Fibroblast of pulmonary artery (primary cell): ENCODE data around the gene RIPK1.

ENCODE experiments used
- DNase-seq: peaks from one replicate; pipeline ENCODE4 v3.0.0-alpha.2; 2010; ENCODE audit warnings: low read depth
- H3K4me3 ChIP-seq: replicated peaks from 2 replicates; pipeline ENCODE4 v1.5.1; 2011; ENCODE audit warnings: low read depth, mild to moderate bottlenecking, control low read depth, low read length, moderate library complexity
- CTCF ChIP-seq: IDR thresholded peaks from 2 replicates; pipeline ENCODE4 v1.5.1; 2011; ENCODE audit warnings: mild to moderate bottlenecking, control low read depth, low read length, inconsistent platforms; ENCODE audit errors: missing control alignments

RIPK1 gene

GRCh38 chr6:3138341-3138740 lies 70.0 kb downstream of the RIPK1 start:
- no peak overlapping the region for H3K4me3 ChIP-seq
- TF ChIP-seq CTCF: no peak
- DNase-seq: peak; percentile 76

- H3K4me3 ChIP-seq: no peak overlapping the region
- DNase-seq: peak; percentile 44
- no peak for TF ChIP-seq CTCF
Measured at GRCh38 chr6:3139090-3139903, 71.0 kb downstream of the RIPK1 start.

GRCh38 chr6:3140201-3140600 lies 71.9 kb downstream of the RIPK1 start:
- DNase-seq: no peak
- no peak overlapping the region for H3K4me3 ChIP-seq
- TF ChIP-seq CTCF: no peak

GRCh38 chr6:3142536-3142935 lies 74.2 kb downstream of the RIPK1 start:
- no peak for TF ChIP-seq CTCF
- no peak for DNase-seq
- H3K4me3 ChIP-seq: no peak overlapping the region

- no peak for DNase-seq
- TF ChIP-seq CTCF: no peak
- no peak overlapping the region for H3K4me3 ChIP-seq
Measured at GRCh38 chr6:3143158-3143557, 74.9 kb downstream of the RIPK1 start.

GRCh38 chr6:3144571-3144970 lies 76.3 kb downstream of the RIPK1 start:
- DNase-seq: no peak
- H3K4me3 ChIP-seq: no peak overlapping the region
- TF ChIP-seq CTCF: no peak
